ENCODE data around the gene ATP5F1D. TPM values are rescaled to one million over a fixed set of nuclear protein-coding genes. Genes with fewer than 3 reads are reported as not detected.
"Not testable (repeated sequence)": the region's sequence is repeated elsewhere in the genome, so short reads cannot be mapped to it uniquely, and the experiment has no call there.

ATP5F1D gene
- total RNA-seq (2014; rRNA removed; shearing (Covaris generic)): 55.4 and 127 TPM in 2 replicates
- 369 and 385 TPM in 2 replicates for polyA plus RNA-seq (2015; cell fraction: cytosol; rRNA removed)
- 147 and 154 TPM in 2 replicates for polyA plus RNA-seq (2015; cell fraction: nucleus; rRNA removed)

DNA sequence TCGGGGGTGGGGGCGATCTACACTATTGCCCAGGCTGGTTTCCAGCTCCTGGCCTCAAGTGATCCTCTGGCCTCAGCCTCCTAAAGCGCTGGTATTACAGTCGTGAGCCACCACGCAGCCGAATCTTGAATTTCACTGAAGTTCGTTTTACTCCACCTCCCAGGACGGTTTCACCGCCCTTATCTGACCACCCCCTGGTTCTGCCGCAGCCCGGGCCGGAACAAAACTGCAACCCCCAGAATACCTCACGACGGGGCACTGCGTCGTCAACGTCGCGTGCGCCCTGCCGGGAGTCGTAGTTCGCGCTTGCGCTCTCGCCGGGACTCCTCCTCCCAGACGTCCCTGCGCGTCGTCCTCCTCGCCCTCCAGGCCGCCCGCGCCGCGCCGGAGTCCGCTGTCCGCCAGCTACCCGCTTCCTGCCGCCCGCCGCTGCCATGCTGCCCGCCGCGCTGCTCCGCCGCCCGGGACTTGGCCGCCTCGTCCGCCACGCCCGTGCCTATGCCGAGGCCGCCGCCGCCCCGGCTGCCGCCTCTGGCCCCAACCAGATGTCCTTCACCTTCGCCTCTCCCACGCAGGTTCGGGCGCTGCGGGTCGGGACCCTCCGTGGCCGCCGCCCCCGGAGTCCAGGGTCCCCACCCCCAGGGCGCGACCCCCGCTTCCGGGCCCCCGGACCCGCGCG is at the start of gene ATP5F1D:
Gene ATP5F1D (plus strand): TSS at position 335 of the 679 bp plus-strand sequence. CDS start 100 bp downstream, at position 435.
- DNase-seq (ENCODE audit: low read depth): peak; percentile 94

DNA sequence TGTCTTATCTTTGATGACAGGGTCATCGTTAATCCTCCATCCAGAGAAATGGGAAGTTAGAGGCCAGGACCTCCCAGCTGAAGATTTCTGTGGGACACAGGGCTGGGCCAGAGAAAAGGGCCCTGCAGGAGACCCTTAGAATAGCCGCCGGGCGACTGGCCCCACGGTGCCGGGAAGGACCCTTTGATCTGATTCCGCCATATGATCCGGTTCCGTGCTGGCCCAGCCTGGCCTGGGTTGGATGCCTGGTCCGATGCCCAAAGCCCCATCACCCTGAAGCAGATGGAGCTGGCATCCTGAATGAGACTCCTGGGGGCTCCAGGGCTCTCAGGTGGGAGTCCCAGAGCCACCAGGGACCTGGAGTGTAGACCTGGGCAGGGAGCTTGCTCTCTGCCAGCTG is 42.0 kb upstream of the ATP5F1D start:
- DNase-seq (ENCODE audit: low read depth): no peak

DNA sequence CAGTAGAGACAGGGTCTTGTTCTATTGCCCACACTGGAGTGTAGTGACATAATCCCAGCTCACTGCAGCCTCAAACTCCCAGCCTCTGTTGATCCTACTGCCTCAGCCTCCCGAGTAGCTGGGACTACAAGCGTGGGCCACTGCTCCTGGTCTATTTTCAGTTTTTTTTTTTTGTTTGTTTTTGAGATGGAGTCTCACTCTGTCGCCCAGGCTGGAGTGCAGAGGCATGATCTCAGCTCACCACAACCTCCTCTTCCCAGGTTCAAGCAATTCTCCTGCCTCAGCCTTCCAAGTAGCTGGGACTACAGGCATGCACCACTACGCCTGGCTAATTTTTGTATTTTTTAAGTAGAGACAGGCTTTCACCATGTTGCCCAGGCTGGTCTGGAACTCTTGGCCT is 40.9 kb upstream of the ATP5F1D start:
- not testable (repeated sequence) for DNase-seq (ENCODE audit: low read depth)

DNA sequence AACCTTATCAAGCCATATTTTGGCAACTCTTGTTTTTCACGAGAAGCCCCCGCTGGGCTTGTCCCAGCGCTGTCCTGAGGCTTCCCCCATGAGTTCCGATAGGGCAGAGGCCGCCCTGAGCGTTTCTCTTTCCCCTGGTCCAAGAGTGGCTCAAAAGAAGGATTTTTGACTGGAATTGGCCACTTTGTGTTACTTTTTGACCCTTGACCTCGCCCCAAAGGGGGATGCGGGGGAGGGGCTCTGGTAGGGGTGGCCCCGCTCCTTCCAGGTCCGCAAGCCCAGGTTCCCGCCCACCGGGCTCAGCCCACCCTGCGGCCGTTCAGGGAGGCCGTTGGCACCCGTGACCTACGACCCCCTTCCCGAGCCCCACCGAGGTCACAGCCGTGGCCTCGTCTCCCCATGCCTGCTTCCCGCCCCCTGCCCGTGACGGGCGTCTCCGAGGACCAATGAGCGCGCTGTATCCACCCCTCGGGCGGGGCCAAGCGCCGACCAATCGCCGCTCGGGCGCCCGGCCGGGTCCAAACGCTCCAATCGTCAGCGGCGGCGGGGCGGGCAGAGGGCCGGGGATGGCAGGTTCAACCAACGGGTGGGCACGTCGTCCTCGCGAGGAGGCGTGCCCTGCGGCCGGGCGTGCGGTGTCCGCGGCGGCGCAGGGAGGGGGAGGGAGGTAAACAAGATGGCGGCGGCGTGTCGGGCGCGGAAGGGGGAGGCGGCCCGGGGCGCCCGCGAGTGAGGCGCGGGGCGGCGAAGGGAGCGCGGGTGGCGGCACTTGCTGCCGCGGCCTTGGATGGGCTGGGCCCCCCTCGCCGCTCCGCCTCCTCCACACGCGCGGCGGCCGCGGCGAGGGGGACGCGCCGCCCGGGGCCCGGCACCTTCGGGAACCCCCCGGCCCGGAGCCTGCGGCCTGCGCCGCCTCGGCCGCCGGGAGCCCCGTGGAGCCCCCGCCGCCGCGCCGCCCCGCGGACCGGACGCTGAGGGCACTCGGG is 36.1 kb upstream of the ATP5F1D start, which contains the start of gene STK11:
Gene STK11 (plus strand): TSS at position 665 of the 986 bp plus-strand sequence. CDS start 1,136 bp downstream, outside the sequence.
- DNase-seq (ENCODE audit: low read depth): peak; percentile 93

DNA sequence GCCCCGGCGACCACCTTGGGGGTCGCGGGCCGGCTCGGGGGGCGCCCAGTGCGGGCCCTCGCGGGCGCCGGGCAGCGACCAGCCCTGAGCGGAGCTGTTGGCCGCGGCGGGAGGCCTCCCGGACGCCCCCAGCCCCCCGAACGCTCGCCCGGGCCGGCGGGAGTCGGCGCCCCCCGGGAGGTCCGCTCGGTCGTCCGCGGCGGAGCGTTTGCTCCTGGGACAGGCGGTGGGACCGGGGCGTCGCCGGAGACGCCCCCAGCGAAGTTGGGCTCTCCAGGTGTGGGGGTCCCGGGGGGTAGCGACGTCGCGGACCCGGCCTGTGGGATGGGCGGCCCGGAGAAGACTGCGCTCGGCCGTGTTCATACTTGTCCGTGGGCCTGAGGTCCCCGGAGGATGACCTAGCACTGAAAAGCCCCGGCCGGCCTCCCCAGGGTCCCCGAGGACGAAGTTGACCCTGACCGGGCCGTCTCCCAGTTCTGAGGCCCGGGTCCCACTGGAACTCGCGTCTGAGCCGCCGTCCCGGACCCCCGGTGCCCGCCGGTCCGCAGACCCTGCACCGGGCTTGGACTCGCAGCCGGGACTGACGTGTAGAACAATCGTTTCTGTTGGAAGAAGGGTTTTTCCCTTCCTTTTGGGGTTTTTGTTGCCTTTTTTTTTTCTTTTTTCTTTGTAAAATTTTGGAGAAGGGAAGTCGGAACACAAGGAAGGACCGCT is 35.2 kb upstream of the ATP5F1D start:
- DNase-seq (ENCODE audit: low read depth): no peak

DNA sequence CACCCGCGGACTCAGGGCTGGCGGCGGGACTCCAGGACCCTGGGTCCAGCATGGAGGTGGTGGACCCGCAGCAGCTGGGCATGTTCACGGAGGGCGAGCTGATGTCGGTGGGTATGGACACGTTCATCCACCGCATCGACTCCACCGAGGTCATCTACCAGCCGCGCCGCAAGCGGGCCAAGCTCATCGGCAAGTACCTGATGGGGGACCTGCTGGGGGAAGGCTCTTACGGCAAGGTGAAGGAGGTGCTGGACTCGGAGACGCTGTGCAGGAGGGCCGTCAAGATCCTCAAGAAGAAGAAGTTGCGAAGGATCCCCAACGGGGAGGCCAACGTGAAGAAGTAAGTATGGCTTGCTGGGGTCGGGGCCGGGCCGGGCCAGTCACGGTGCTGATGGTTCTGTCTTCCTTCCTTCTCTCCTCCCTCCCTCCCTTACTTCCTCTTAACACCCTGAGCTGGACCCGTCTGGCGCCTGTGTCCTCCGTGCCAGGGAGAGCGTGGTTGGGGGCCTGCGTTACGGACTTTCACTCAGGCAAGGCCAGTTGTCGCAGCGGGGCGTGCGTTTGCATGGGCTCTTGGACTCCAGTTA is 34.6 kb upstream of the ATP5F1D start:
- DNase-seq (ENCODE audit: low read depth): no peak

DNA sequence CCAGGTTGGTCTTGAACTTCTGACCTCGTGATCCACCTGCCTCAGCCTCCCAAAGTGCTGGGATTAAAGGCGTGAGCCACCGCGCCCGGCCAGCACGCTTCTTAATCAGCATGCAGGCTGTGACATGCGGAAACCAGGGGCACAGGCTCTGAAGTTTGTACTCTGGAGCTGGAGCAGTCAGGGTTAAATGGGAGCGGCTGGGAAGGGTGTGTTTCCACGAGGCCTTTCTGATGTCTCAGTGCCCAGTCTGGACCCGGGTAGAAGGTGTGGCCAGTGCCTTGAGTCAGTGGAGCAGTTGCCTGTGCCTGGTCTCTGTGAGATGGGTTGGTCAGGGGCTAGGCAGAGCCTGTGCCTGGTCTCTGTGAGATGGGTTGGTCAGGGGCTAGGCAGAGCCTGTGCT is 32.7 kb upstream of the ATP5F1D start:
- DNase-seq (ENCODE audit: low read depth): not testable (repeated sequence)

DNA sequence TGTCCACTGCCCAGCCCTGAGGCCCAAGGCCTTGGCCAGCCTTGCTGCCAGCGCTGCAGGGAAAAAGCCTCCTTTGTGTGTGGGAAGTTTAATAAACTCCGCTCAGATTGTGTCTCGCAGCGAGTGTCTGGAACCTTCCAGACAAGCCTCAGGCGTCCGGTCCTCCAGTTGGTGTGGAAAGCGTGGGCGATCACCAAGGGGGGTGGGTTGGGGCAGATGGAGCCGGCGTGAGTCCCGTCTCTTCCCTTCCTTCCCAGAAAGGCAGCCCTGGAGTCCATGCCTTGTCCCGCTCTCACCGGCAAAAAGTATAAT is 31.4 kb upstream of the ATP5F1D start:
- no peak for DNase-seq (ENCODE audit: low read depth)

DNA sequence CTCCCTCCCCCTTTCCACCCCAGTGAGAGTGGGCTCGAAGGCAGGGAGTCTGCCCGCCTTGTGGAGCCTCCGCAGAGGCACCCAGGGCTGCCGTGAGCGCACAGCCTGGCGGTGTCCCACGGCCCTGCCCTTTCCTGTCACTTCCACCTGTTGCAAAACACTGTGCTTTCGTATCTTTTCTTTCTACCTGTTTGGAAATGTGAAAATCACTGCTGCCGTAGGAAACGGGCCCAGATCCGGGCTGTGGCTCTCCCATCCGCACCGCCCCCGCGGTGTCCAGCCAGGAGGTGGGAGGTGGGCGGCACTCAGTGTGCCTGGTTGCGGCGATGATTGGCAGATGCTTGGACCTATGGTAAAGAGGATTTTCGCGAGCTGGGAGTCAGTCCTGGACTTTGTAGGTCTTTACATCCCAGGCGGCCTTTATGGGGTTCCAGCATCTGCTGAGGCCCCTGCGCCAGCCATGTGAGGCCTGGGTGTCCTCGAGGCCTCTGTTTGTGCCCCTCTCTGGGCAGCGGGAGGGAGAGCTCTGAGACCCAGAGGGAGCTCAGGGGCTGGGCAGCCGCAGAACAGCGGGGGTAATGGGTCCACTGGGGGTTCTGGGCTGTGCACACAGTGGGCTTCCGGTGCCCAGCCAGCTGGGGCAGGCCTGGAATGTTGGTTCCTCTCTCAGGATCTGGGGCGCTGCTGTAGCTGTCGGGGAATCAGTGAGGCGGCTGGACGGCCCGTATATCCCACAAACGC is 29.9 kb upstream of the ATP5F1D start:
- DNase-seq (ENCODE audit: low read depth): no peak

DNA sequence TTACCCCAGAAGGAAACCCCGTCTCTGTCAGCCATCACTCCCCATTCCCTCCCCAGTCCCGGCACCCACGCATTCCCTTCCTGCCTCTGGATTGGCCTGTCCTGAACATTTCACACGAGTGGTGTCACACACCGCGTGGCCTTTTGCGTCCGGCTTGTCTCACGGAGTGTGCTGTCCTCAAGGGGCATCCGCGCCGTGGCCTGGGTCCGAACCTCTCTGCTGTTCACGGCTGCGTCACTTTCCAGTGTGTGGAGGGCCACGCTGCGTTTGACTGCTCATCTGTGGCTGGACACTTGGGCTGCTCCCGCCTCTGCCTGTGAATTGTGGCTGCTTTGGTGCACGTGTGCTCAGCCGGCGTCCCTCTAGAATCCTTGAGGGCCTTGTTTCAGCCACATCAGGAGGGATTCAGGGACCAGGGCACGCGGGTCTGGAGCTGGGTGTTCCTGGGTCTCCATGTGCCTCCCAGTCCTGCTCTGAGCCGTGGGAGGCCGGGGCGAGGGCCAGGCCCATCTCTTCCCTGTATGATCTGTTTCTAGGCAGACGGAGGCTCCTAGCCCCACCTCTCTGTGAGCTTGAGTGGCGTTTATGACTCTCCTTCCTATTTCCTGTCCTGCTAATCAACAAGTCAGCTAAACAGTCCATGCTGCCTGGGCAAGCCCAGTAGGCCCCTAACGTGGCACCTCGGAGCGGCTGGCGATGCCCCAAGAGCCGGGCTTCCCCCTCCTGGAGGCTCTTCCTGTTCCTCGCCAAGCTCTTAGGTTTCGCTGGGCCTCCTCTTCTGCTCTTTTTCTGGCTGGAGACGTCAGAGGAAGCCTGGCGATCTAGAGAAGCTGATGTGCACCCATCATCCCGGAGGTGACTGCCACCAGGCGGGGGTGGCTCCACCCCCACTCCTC is 27.9 kb upstream of the ATP5F1D start:
- DNase-seq (ENCODE audit: low read depth): peak; percentile 79

DNA sequence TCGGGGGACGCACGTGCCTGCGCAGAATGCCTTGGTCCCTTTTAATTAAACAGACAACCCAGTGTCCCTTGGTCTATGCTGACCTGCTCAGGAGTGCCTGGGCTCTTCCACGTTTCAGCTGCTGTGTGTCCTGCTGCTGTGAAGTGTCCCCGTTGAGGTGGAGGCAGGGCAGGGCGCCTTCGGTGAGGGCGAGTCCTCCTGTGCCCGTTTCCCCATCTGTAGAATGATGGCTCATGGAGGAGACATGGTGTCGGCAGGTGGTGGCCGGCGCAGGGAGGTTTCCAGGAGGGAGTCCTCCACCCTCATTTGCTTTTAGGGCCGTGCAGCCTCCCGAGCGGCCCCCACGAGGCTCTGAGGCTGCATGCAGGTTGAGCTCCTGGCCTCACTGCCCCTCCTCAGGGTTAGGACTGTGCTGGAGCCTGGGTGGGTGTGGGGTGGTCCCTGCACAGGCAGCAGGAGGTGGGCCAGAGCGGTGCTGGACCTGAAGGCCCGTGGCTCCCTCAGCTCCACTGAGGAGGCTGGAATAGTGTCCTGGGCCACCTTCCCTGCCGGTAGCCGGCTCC is 27.2 kb upstream of the ATP5F1D start:
- DNase-seq (ENCODE audit: low read depth): no peak

DNA sequence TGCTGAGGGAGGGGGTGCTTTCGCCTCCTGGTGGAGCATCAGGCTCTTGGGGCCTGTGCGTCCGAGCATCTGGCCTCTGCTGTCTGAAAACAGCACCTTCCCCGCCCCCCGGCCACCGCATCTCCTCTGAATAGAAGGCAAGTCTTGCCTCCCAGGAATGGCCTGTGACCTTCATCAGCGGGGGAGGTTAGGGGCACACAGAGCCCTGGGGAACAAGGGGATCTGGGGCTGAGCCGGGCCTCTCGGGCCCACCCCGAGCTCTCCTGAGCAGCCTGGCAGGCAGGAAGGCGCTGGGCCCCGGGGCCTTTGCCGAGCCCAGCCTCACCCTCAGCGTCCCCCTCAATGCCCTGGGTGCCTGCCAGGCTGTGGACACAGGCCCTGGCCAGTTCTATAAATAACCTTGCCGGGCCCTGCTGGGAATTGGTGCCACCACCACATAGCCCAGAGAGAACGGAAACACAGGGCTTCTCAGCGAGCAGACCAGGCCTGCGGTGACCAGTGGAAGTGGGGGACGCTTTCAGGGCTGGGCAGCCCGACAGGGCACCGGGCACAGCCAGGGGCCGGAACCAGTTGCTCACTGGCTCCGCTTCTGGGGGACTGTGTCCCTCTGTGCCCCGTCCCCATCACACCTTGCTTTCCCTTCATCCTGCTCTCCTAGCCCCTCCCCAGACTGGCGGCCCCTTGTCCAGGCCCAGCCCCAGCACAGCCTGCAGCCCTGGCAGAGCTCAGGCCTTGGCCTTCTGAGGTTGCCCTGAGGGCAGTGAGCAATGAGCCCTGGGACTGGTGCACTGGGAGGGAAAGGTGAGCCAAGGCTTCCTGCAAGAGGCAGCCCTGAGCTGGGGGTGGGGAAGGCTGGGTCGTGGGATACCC is 26.5 kb upstream of the ATP5F1D start:
- DNase-seq (ENCODE audit: low read depth): peak; percentile 30

DNA sequence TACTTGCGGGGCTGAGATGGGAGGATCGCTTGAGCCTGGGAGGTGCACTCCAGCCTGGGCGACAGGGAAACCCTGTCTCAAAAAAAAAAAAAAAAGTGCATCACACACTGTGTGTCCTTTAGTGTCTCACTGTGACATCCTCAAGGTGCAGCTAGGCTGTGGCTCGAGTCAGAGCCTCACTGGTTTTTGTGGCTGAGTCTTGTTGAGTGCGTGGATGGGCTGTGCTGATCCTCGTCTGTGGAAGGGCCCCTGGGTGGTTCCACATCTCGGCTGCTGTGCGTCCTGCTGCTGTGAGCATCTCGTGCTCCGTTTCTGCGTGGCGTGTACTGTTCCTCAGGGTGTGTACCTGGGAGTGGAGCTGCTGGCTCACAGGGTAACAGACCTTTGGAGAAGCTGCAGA is 24.8 kb upstream of the ATP5F1D start:
- no peak for DNase-seq (ENCODE audit: low read depth)

DNA sequence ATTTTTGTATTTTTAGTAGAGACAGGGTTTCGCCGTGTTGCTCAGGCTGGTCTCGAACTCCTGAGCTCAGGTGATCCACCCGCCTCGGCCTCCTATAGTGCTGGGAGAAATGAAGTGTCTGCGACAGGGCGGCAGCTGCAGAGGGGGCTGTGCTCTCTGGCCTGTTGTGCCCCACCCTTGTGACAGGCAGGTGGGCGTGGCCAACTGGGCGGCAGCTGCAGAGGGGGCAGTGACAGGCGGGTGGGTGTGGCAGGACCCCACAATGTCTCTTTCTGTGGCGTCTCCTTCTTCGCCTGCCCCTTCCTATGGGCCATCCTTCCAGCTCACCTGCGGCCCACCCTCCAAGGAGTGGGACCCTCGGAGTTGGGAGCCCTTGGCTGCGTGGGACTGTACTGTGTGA is 24.2 kb upstream of the ATP5F1D start:
- DNase-seq (ENCODE audit: low read depth): no peak

DNA sequence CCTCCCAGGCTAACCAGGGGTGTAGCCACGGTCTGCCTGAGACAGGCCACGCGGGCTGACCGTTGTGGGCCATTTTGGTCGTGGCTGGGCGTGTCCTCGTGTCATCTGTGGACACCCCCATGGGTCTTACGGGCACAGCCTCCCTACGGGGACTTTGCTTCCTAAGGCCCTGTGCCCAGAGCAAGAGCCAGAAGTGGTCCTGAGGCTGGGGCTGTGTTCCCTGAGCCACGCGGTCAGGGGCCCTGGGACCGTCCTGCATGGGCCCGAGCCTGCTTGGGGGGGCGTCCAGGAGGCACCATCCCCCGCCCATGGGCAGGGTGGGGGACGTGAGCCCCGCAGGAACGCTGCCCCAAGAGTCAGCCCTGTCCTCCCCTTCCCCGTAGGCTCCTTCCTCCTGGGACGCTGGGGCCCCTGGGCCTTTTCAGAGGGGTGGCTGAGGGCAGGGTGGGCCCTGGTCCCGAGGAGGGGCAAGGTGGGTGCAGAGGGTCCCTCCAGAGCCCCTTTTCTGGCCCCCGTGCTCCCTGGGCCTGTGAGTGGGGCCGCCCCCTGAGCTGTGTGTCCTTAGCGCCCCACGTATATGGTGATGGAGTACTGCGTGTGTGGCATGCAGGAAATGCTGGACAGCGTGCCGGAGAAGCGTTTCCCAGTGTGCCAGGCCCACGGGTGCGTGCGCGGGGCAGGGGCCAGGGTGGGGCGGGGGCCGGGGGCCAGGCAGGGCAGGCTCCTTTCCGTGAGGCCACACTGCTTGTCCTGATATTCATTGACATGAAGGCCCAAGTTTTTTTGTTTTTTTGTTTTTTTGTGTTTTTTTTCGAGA is 22.6 kb upstream of the ATP5F1D start:
- DNase-seq (ENCODE audit: low read depth): no peak

DNA sequence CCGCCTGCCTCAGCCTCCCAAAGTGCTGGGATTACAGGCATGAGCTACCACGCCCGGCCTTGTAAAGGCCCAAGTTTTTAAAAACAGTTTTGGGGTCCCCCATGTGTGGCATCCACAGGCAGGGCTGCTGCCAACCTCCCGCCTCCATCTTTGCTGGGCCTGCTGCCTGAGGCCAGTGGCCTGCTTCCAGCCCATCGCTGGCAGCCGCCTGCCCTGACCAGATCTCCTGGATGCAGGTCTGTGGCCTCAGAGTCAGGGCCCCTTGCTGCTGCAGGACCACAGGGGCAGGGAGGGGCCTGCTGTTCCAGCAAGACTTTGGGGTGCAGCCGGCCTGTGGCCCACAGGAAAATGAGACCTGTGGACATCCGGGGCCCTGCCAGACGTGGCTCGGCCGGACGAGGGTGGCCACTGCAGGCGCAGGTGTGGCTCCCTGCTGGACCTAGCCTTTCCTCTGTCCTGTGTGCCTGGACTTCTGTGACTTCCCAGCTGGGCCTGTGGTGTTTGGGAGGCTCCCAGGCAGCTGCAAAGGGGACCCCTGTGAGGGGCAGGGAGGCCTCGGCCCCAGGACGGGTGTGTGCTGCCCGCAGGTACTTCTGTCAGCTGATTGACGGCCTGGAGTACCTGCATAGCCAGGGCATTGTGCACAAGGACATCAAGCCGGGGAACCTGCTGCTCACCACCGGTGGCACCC is 21.6 kb upstream of the ATP5F1D start:
- DNase-seq (ENCODE audit: low read depth): no peak
